ENCODE results near the gene EP400. TPM values are rescaled to one million over a fixed set of nuclear protein-coding genes. Genes with fewer than 3 reads are reported as not detected.

The EP400 gene
- total RNA-seq, 1 donor = 14.5 TPM

GRCh38 chr12:132089407-132089910, 139.7 kb downstream of the EP400 start:
- DNase-seq (ENCODE audit: insufficient read length, low spot score, missing footprints) = no peak
- H3K36me3 ChIP-seq (ENCODE audit: insufficient read depth, low read length) = peaks cover 15% of the 10 kb centered on the region
- H3K4me2 ChIP-seq (ENCODE audit: insufficient read depth, low read length) = no peak overlapping the region
- peaks cover 15% of the 10 kb centered on the region for H4K20me1 ChIP-seq (ENCODE audit: insufficient read depth, low read length)
- TF ChIP-seq CTCF (IDR thresholded peaks at IDR 0.05; ENCODE audit: extremely low read depth, low read depth, low read length) = no peak
- H3K79me2 ChIP-seq (ENCODE audit: insufficient read depth, low read length) = peaks cover 58% of the 10 kb centered on the region
- no peak overlapping the region for H3K4me3 ChIP-seq (ENCODE audit: insufficient read depth, low read length)
- H2AFZ ChIP-seq (ENCODE audit: low read length) = no peak overlapping the region
- H3K4me1 ChIP-seq (ENCODE audit: insufficient read depth, low read length) = peaks cover 5% of the 10 kb centered on the region
- no peaks in the 10 kb centered on the region for H3K9me3 ChIP-seq (ENCODE audit: low read depth, low read length)
- H3K27me3 ChIP-seq (ENCODE audit: insufficient read depth, low read length) = no peaks in the 10 kb centered on the region
- no peak overlapping the region for H3K27ac ChIP-seq (ENCODE audit: low read depth, low read length)

DNA sequence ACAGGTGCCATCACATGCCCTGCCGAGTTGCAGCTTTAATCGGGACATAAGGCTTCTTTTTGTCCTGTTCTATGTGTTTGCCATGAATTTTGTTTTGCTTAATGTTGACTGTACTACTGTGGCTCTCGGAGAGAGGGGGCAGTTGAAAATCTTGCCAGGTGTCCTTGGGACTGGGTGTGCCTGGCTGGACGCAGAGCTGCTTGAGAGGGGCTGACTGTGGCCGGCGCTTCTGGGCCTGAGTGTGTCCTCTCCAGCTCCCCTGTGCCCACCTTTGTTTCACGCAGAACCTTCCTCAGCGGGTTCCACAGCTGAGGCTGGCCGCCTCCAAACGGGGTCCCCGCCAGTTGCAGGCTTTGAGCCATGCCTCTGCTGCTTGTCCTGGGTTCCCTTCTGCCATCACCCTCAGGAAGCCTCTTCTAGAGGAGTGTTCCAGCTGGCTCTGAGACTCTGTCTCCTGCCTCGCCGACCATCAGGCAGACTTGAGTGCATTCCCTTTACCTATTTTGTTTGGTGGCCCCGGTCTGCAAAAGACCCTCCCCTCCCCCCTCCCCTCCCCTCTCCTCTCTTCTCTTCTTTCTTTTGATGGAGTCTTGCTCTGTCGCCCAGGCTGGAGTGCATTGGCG, 144.6 kb downstream of the EP400 start:
- Histone ChIP-seq H3K4me1 (ENCODE audit: insufficient read depth, low read length) (no peaks in the 10 kb centered on the region), H3K4me2 (ENCODE audit: insufficient read depth, low read length) (no peak overlapping the region), H2AFZ (ENCODE audit: low read length) (no peak overlapping the region), H3K4me3 (ENCODE audit: insufficient read depth, low read length) (no peak overlapping the region), H3K27me3 (ENCODE audit: insufficient read depth, low read length) (no peaks in the 10 kb centered on the region), H4K20me1 (ENCODE audit: insufficient read depth, low read length) (peaks cover 2% of the 10 kb centered on the region), H3K27ac (ENCODE audit: low read depth, low read length) (no peak overlapping the region), H3K36me3 (ENCODE audit: insufficient read depth, low read length) (peaks cover 15% of the 10 kb centered on the region), H3K9me3 (ENCODE audit: low read depth, low read length) (no peaks in the 10 kb centered on the region), H3K79me2 (ENCODE audit: insufficient read depth, low read length) (peaks cover 56% of the 10 kb centered on the region)
- no peak for TF ChIP-seq CTCF (IDR thresholded peaks at IDR 0.05; ENCODE audit: extremely low read depth, low read depth, low read length)
- no peak for DNase-seq (ENCODE audit: insufficient read length, low spot score, missing footprints)

GRCh38 chr12:132095520-132096409, 146.0 kb downstream of the EP400 start:
- H3K9me3 ChIP-seq (ENCODE audit: low read depth, low read length) = no peaks in the 10 kb centered on the region

More at GRCh38 chr12:132095520-132096409, 146.0 kb downstream of the EP400 start:
- H3K27ac ChIP-seq (ENCODE audit: low read depth, low read length) = no peak overlapping the region
- H3K27me3 ChIP-seq (ENCODE audit: insufficient read depth, low read length) = no peaks in the 10 kb centered on the region
- TF ChIP-seq CTCF (IDR thresholded peaks at IDR 0.05; ENCODE audit: extremely low read depth, low read depth, low read length) = no peak
- H3K36me3 ChIP-seq (ENCODE audit: insufficient read depth, low read length) = peaks cover 15% of the 10 kb centered on the region
- H3K79me2 ChIP-seq (ENCODE audit: insufficient read depth, low read length) = peaks cover 46% of the 10 kb centered on the region
- no peak for DNase-seq (ENCODE audit: insufficient read length, low spot score, missing footprints)
- H3K4me3 ChIP-seq (ENCODE audit: insufficient read depth, low read length) = no peak overlapping the region
- H3K4me2 ChIP-seq (ENCODE audit: insufficient read depth, low read length) = no peak overlapping the region
- no peak overlapping the region for H2AFZ ChIP-seq (ENCODE audit: low read length)
- H4K20me1 ChIP-seq (ENCODE audit: insufficient read depth, low read length) = peaks cover 10% of the 10 kb centered on the region
- no peaks in the 10 kb centered on the region for H3K4me1 ChIP-seq (ENCODE audit: insufficient read depth, low read length)
